Activated T-helper 17 cell treated with anti-CD3 and anti-CD28 coated beads, Interleukin-2, amount 50 U/mL, for 72 hours (primary cell): ENCODE results near the gene TARS3. TPM values are rescaled to one million over a fixed set of nuclear protein-coding genes. Genes with fewer than 3 reads are reported as not detected.

Experiments
- ATAC-seq: fragments of 150-1000 bp; cut with Tn5 transposase; replicated peaks from 2 replicates; pipeline ENCODE4 v1.10.0; 2021; ENCODE audit warnings: mild to moderate bottlenecking, moderate library complexity
- H3K27ac Mint-ChIP-seq: one replicate; pipeline ENCODE4 v1.8.0; 2022; ENCODE audit warnings: mixed read lengths
- H3K27me3 Mint-ChIP-seq: one replicate; pipeline ENCODE4 v1.8.0; 2022; ENCODE audit warnings: mixed read lengths
- H3K36me3 Mint-ChIP-seq: one replicate; pipeline ENCODE4 v1.8.0; 2022; ENCODE audit warnings: low read depth, mild to moderate bottlenecking, mixed read lengths
- H3K4me1 Mint-ChIP-seq: one replicate; pipeline ENCODE4 v1.8.0; 2022; ENCODE audit warnings: mixed read lengths
- H3K4me3 Mint-ChIP-seq: one replicate; pipeline ENCODE4 v1.8.0; 2022; ENCODE audit warnings: mild to moderate bottlenecking, mixed read lengths
- H3K9me3 Mint-ChIP-seq: one replicate; pipeline ENCODE4 v1.8.0; 2022; ENCODE audit warnings: mixed read lengths
- total RNA-seq, 2 donors: library from RNA; stranded (reverse); gene quantifications; one replicate each; pipeline ENCODE4 v1.2.3, GENCODE V29; 2022

TARS3 gene
- total RNA-seq, 2 donors from 2014 or later = 20.6 to 33.0 TPM

DNA sequence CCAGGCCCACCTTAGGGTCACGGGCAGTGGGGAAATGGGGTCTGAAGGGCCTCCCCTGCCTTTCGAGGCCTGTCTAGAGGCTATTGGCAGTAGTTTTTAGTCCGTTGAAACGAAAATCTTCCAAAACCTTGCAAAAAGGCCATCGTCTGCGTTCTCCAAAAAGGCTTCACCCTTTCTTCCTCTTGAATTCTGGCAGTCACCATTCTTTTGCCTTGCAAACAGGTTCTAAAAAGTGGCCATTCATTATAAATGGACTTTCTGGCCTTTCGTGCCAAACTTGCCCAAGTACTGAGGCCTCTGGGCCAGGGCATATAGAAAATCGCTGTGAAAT is 367 bp upstream of the TARS3 start:
- peaks cover 38% of the 10 kb centered on the region for H3K36me3 Mint-ChIP-seq
- no peak overlapping the region for H3K27ac Mint-ChIP-seq
- ATAC-seq = no peak
- no peaks in the 10 kb centered on the region for H3K27me3 Mint-ChIP-seq
- peak overlapping the region; percentile 33 for H3K4me3 Mint-ChIP-seq
- H3K4me1 Mint-ChIP-seq = no peaks in the 10 kb centered on the region
- H3K9me3 Mint-ChIP-seq = no peaks in the 10 kb centered on the region

- H3K9me3 Mint-ChIP-seq = no peaks in the 10 kb centered on the region
- peak overlapping the region; percentile 86 for H3K27ac Mint-ChIP-seq
- ATAC-seq = peak; percentile 70
- no peaks in the 10 kb centered on the region for H3K27me3 Mint-ChIP-seq
- H3K36me3 Mint-ChIP-seq = peaks cover 51% of the 10 kb centered on the region
- no peaks in the 10 kb centered on the region for H3K4me1 Mint-ChIP-seq
- peak overlapping the region; percentile 84 for H3K4me3 Mint-ChIP-seq
Measured at GRCh38 chr15:101723171-101723873, 951 bp downstream of the TARS3 start.

DNA sequence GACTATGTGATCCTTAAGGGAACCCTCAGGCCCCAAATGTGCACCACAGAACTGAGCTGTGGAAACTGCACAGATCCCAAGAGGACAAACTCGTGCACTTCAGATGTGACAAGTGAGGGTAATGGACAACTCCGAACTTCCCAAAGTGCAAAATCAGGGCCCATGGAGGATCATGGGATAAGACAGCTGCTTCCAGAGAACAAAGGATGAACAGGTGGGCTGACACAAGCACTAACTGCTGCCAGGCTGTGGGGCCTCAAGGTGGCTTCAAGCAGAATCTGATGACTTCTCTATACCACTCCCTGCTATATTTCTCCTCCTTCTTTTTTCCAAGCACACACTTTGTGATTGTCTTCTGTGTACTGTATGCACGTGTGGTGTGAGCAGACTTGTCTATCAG is 5.4 kb downstream of the TARS3 start:
- Mint-ChIP-seq H3K27me3 (no peaks in the 10 kb centered on the region), H3K36me3 (peaks cover 89% of the 10 kb centered on the region), H3K9me3 (no peaks in the 10 kb centered on the region), H3K4me3 (no peak overlapping the region), H3K4me1 (peaks cover 4% of the 10 kb centered on the region), H3K27ac (no peak overlapping the region)
- ATAC-seq = no peak

- Mint-ChIP-seq H3K27me3 (no peaks in the 10 kb centered on the region), H3K4me3 (no peak overlapping the region), H3K27ac (no peak overlapping the region), H3K36me3 (peaks cover 92% of the 10 kb centered on the region), H3K9me3 (no peaks in the 10 kb centered on the region), H3K4me1 (peaks cover 17% of the 10 kb centered on the region)
- no peak for ATAC-seq
Measured at GRCh38 chr15:101712078-101712477, 12.2 kb downstream of the TARS3 start.

DNA sequence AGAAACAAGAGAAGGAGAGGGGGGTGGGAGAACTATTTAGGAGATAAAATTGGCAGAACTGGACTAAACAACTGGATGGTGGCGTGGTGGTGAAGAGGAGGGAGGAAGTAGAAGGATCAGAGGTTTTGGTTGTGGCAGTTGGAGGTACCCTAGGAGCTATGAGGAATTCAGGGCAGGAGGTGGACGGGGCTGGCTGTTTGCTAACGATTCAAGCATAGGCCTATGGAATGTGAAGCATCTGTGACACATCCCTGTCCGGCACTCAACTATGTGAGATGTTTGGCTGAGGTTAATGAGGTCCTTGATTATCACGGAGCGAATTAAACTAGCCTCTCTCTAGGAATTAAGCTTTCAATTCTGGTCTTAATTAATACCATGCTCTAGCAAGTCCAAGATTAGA is 13.5 kb downstream of the TARS3 start:
- Mint-ChIP-seq H3K36me3 (peaks cover 95% of the 10 kb centered on the region), H3K9me3 (no peaks in the 10 kb centered on the region), H3K4me3 (no peak overlapping the region), H3K4me1 (peaks cover 17% of the 10 kb centered on the region), H3K27ac (peak overlapping the region; percentile 74), H3K27me3 (no peaks in the 10 kb centered on the region)
- no peak for ATAC-seq

- no peak overlapping the region for H3K4me3 Mint-ChIP-seq
- H3K4me1 Mint-ChIP-seq = peaks cover 17% of the 10 kb centered on the region
- H3K9me3 Mint-ChIP-seq = no peaks in the 10 kb centered on the region
Measured at GRCh38 chr15:101709466-101709865, 14.8 kb downstream of the TARS3 start.

DNA sequence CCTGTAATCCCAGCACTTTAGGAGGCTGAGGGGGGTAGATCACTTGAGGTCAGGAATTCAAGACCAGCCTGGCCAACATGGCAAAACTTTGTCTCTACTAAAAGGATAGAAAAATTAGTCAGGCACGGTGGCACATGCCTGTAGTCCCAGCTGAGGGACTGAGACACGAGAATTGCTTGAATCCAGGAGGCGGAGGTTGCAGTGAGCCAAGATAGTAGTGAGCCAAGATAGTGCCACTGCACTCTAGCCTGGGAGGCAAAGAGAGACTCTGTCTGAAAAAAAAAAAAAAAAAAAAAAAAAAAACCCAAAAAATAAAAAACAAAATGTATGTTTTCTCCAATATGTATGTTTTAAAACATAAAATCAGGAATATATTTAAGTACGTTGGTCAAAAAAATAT is 16.3 kb downstream of the TARS3 start:
- Mint-ChIP-seq H3K36me3 (peaks cover 89% of the 10 kb centered on the region), H3K27me3 (no peaks in the 10 kb centered on the region), H3K9me3 (no peaks in the 10 kb centered on the region), H3K4me1 (peaks cover 12% of the 10 kb centered on the region), H3K27ac (no peak overlapping the region), H3K4me3 (no peak overlapping the region)
- ATAC-seq = no peak

More at GRCh38 chr15:101709466-101709865, 14.8 kb downstream of the TARS3 start:
- H3K27me3 Mint-ChIP-seq = no peaks in the 10 kb centered on the region
- peak overlapping the region; percentile 51 for H3K27ac Mint-ChIP-seq
- no peak for ATAC-seq
- peaks cover 93% of the 10 kb centered on the region for H3K36me3 Mint-ChIP-seq

- Mint-ChIP-seq H3K36me3 (peaks cover 87% of the 10 kb centered on the region), H3K27me3 (no peaks in the 10 kb centered on the region), H3K4me3 (no peak overlapping the region), H3K27ac (no peak overlapping the region), H3K9me3 (no peaks in the 10 kb centered on the region), H3K4me1 (peaks cover 9% of the 10 kb centered on the region)
- no peak for ATAC-seq
Measured at GRCh38 chr15:101702077-101702476, 22.2 kb downstream of the TARS3 start.

DNA sequence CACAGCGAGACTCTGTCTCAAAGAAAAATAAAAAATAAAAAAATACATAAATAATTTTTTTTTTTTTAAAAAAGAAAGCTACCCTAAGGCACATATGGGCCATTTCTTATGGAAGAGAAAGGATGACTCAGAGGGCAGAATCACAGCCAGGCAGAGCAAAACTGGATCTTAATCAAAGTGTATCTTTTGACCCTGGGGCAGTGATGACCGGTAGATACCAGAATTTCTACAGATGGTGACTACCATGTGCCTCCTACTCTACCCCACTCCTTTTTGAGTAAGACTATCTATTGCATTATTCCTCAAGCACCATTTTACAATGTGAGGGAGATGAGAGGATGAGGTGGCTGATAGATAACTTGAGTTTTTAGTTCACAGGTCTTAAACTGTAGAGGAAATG is 26.0 kb downstream of the TARS3 start:
- Mint-ChIP-seq H3K4me3 (no peak overlapping the region), H3K36me3 (peaks cover 95% of the 10 kb centered on the region), H3K9me3 (no peaks in the 10 kb centered on the region), H3K27ac (no peak overlapping the region), H3K4me1 (peaks cover 9% of the 10 kb centered on the region), H3K27me3 (no peaks in the 10 kb centered on the region)
- peak; percentile 52 for ATAC-seq

DNA sequence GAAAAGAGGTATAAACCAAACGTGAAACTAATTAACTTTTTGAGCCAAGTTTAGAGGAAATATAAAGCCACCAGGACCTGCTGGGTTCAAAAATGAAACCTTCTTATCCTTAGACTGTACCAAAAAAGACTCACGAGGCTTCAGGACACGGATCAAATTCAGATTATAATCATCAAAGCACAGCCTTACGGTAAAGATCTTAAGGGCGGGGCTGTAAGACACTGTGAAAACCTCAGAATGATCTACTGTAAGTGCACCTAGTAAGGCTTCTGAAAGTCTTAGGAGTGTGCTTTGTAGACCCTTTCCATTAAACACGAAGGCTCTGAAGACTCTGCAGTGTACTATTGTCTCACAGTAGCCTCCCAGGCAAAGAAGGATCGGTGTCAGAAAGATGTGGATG is 26.8 kb downstream of the TARS3 start:
- Mint-ChIP-seq H3K9me3 (no peaks in the 10 kb centered on the region), H3K36me3 (peaks cover 95% of the 10 kb centered on the region), H3K4me1 (peaks cover 13% of the 10 kb centered on the region), H3K4me3 (peak overlapping the region; percentile 44), H3K27me3 (no peaks in the 10 kb centered on the region), H3K27ac (peak overlapping the region; percentile 79)
- ATAC-seq = no peak

GRCh38 chr15:101696829-101697228 is 27.4 kb downstream of the TARS3 start:
- peaks cover 95% of the 10 kb centered on the region for H3K36me3 Mint-ChIP-seq
- peak overlapping the region; percentile 79 for H3K27ac Mint-ChIP-seq
- H3K4me3 Mint-ChIP-seq = peak overlapping the region; percentile 44
- ATAC-seq = no peak
- no peaks in the 10 kb centered on the region for H3K27me3 Mint-ChIP-seq
- H3K9me3 Mint-ChIP-seq = no peaks in the 10 kb centered on the region
- H3K4me1 Mint-ChIP-seq = peaks cover 14% of the 10 kb centered on the region

DNA sequence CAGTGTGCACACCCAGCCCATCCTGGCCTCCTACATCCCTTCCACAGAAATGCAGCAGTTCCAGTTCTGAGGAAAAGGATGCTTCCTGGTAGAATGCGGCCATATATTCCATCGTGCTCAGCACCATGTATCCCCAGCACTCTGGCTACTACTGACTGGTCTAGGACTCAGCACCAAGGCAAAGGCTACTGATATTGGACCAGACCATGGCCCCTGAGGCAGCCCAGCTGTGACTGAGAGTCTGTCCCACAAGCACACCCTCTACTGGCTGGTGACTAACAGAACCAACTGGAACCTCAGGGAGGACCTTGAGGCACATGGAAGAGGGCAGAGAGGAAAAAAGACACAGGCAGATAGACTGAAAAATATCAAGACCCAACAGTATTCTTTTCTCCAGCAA is 30.0 kb downstream of the TARS3 start:
- Mint-ChIP-seq H3K4me1 (peaks cover 17% of the 10 kb centered on the region), H3K36me3 (peaks cover 74% of the 10 kb centered on the region), H3K27ac (peak overlapping the region; percentile 16), H3K27me3 (no peaks in the 10 kb centered on the region), H3K9me3 (no peaks in the 10 kb centered on the region), H3K4me3 (no peak overlapping the region)
- no peak for ATAC-seq

DNA sequence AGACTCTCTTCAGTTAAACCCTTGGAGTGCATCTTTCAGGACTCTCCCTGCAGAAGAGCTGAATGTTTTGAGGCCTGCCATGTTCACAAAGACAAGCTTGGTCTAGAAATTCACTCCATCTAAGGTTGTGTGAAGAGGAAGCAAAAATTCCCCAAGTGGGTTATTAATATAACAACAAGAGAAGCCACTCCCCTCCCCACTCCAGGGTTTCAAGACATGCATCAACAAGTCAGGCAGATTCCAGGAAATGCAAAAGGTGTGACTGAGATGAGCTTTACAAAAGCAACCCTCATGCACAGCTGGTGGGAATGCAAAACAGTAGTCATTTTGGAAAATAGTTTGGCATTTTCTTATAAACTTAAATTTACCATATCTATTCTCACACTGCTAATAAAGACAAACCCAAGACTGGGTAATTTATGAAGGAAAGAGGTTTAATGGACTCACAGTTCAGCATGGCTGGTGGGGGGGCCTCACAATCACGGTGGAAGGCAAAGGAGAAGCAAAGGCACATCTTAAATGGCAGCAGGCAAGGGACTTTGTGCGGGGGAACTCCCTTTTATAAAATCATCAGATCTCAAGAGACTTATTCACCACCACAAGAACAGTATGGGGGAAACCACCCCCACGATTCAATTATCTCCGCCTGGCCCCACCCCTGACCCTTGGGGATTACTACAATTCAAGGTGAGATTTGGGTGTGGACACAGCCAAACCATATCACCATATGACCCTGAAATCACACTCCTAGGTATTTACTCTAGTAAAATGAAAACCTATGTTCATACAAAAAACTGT is 31.3 kb downstream of the TARS3 start:
- Mint-ChIP-seq H3K36me3 (peaks cover 74% of the 10 kb centered on the region), H3K9me3 (no peaks in the 10 kb centered on the region), H3K4me3 (peak overlapping the region; percentile 43), H3K4me1 (peaks cover 16% of the 10 kb centered on the region), H3K27ac (peak overlapping the region; percentile 84), H3K27me3 (no peaks in the 10 kb centered on the region)
- peak; percentile 59 for ATAC-seq

DNA sequence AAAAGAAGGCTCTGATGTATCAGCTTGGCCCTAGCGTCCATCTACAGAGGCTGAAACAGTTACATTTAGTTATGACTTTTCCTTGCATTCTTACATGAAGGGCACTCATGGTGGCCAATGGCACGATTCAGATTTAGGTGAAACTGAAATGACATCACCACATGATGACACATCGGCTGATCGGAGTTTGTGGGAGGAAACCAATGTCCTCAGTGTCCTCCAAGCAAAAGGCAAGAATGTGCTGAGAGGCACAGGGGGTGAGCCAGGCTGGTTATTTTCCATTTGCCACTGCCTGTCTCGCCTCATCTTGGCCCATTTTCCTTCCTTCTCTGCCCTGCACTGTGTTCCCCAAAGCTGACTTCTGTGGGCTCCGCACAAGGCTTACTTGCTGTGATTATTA is 34.4 kb downstream of the TARS3 start:
- Mint-ChIP-seq H3K4me3 (peak overlapping the region; percentile 12), H3K9me3 (no peaks in the 10 kb centered on the region), H3K27ac (peak overlapping the region; percentile 40), H3K4me1 (peaks cover 11% of the 10 kb centered on the region), H3K27me3 (no peaks in the 10 kb centered on the region), H3K36me3 (peaks cover 68% of the 10 kb centered on the region)
- peak; percentile 83 for ATAC-seq

DNA sequence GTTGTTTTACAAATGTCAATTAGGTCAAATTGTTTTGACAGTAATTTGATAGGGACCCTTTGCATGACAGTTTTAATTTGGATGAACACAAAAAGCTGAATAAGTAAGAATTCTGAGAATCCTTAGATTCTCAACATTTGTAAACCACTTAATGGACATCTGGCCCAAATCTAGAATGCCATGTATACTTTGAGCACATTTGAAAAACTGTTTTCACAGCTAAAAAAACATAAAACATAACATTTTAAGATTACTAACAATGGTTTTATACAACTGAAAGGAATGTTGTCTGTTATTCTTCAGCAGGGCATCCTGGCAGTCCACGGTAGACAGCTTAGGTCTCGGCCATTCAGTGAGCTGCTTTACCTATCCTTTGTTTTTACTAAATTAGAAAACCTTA is 37.6 kb downstream of the TARS3 start:
- Mint-ChIP-seq H3K27ac (no peak overlapping the region), H3K4me3 (no peak overlapping the region), H3K36me3 (peaks cover 69% of the 10 kb centered on the region), H3K9me3 (no peaks in the 10 kb centered on the region), H3K4me1 (peaks cover 11% of the 10 kb centered on the region), H3K27me3 (no peaks in the 10 kb centered on the region)
- no peak for ATAC-seq
